Stimulated activated CD4-positive, alpha-beta T cell treated with anti-CD3 and anti-CD28 coated beads, TNF-alpha, amount 100 ng/mL, for 1 hour (primary cell): Measurements from ENCODE around the gene PRR5.

Experiments used
- DNase-seq, 3 donors: peaks; one replicate each; pipeline ENCODE4 v3.0.0-alpha.2; 2020; ENCODE audit warnings: low read depth in 3 of 3, low spot score in 1 of 3

The PRR5 gene

GRCh38 chr22:44786136-44786535 lies 84.1 kb downstream of the PRR5 start:
- DNase-seq = no peak

- DNase-seq = no peak
These were observed 84.6 kb downstream of the PRR5 start for GRCh38 chr22:44786610-44787009.
